Gastrocnemius medialis (tissue), 4 donors: ENCODE measurements around the gene FAP.

Source experiments
- CTCF ChIP-seq, 5 experiments: fragments of 450-650 bp in 3 of 5; fragments of 200-600 bp in 2 of 5; sonication (generic) in 2 of 5; IDR thresholded peaks in 4 of 5; conservative IDR thresholded peaks in 1 of 5; 1 replicate in 4 of 5; 2 replicates in 1 of 5; pipeline ENCODE4 v1.5.1; 2016 to 2019; ENCODE audit warnings: antibody characterized with exemption in 5 of 5, mild to moderate bottlenecking in 3 of 5, moderate library complexity in 3 of 5
- POLR2A ChIP-seq, 2 donors: fragments of 450-650 bp; IDR thresholded peaks; one replicate each; pipeline ENCODE4 v1.6.1; 2017; ENCODE audit warnings: antibody characterized with exemption in 2 of 2, mild to moderate bottlenecking in 2 of 2, moderate library complexity in 2 of 2

GRCh38 chr2:162153608-162154224 is 89.5 kb downstream of the FAP start:
- no peak for TF ChIP-seq CTCF (IDR thresholded peaks at IDR 0.05 in 4 of 5, conservative IDR thresholded peaks at IDR 0.05 in 1 of 5)
- TF ChIP-seq POLR2A (IDR thresholded peaks at IDR 0.05), result no peak
